Vagina (tissue), 2 donors: ENCODE measurements around the gene P2RY6. TPM values are rescaled to one million over a fixed set of nuclear protein-coding genes. Genes with fewer than 3 reads are reported as not detected.
"Not testable (repeated sequence)": the region's sequence is repeated elsewhere in the genome, so short reads cannot be mapped to it uniquely, and the experiment has no call there.

ENCODE experiments used
- DNase-seq, 2 donors: peaks; one replicate each; pipeline ENCODE4 v3.0.0-alpha.2; 2017; ENCODE audit errors: extremely low spot score in 2 of 2
- H3K27ac ChIP-seq: fragments of 200-600 bp; sonication (generic); one replicate; pipeline ENCODE4 v1.5.1; 2019
- H3K27me3 ChIP-seq: fragments of 200-600 bp; sonication (generic); one replicate; pipeline ENCODE4 v1.5.1; 2019
- H3K36me3 ChIP-seq, 2 donors: fragments of 200-600 bp; sonication (generic); one replicate each; pipeline ENCODE4 v1.5.1; 2017 to 2019
- H3K4me1 ChIP-seq: fragments of 200-600 bp; sonication (generic); one replicate; pipeline ENCODE4 v1.5.1; 2019
- H3K4me3 ChIP-seq, 2 donors: fragments of 200-600 bp; sonication (generic); 1 replicate in 1 of 2; 2 replicates in 1 of 2; pipeline ENCODE4 v1.5.1; 2016 to 2019
- H3K9me3 ChIP-seq: fragments of 200-600 bp; sonication (generic); one replicate; pipeline ENCODE4 v1.5.1; 2019
- CTCF ChIP-seq, 3 experiments: fragments of 450-650 bp in 2 of 3; fragments of 200-600 bp in 1 of 3; sonication (generic) in 1 of 3; IDR thresholded peaks; one replicate each; pipeline ENCODE4 v1.5.1; 2017 to 2019; ENCODE audit warnings: antibody characterized with exemption in 3 of 3, mild to moderate bottlenecking in 2 of 3, moderate library complexity in 2 of 3
- POLR2A ChIP-seq, 2 donors: fragments of 450-650 bp; IDR thresholded peaks; one replicate each; pipeline ENCODE4 v1.6.1; 2017; ENCODE audit warnings: antibody characterized with exemption in 2 of 2, mild to moderate bottlenecking in 2 of 2, moderate library complexity in 2 of 2
- POLR2AphosphoS5 ChIP-seq, 2 donors: sonication (generic); formaldehyde crosslinking; IDR thresholded peaks; one replicate each; pipeline ENCODE4 v1.9.0; 2017; ENCODE audit warnings: antibody characterized with exemption in 2 of 2, mild to moderate bottlenecking in 2 of 2, low read depth in 1 of 2; ENCODE audit not compliant: insufficient read depth in 1 of 2
- intact Hi-C: fragments of 100-400 bp; cut with DNase I; formaldehyde crosslinking; loops from one replicate; pipeline ENCODE4 v1.15.1; 2023
- total RNA-seq: library from RNA; depleted of rRNA; stranded (reverse); fragments of >200 nt; gene quantifications from one replicate; pipeline ENCODE4 v1.2.3, GENCODE V29; 2016

P2RY6 gene
- total RNA-seq, 1 donor from 2014 or later: 2.0 TPM

DNA sequence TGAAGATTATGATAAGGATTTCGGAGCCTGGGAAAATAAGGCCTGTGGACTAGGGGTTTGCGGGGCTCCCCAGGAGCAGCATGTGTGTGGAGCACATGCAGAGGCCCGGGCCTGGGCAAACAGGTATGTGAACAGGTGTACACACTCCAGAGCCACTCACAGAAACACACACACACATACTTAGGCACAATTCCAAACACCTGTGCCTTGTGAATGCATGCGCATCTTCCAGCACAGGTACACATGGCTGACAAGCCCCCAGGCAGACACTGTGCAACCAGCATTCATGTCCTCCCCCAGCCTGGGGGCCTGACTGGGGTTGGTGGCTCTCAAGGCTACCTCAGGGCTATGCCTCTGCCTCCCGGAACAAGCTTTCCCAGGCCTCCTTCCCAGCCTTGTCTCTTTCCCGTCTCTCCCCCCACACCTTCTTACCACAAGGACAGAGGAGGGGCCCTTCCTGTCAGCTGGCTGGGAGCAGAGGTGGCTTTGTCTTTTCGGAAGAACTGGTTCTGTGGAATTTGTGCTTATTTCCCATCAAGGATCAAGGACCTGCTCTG is 2.6 kb upstream of the P2RY6 start:
- Histone ChIP-seq H3K27me3 (no peaks in the 10 kb centered on the region), H3K36me3 (no peaks in the 10 kb centered on the region), H3K4me1 (peaks cover 2% of the 10 kb centered on the region), H3K4me3 (no peak overlapping the region), H3K9me3 (no peaks in the 10 kb centered on the region), H3K27ac (no peak overlapping the region)
- TF ChIP-seq CTCF (IDR thresholded peaks at IDR 0.05) (no peak), POLR2A (IDR thresholded peaks at IDR 0.05) (no peak), POLR2AphosphoS5 (IDR thresholded peaks at IDR 0.05; ENCODE audit: insufficient read depth in 1 of 2, low read depth in 1 of 2) (no peak)
- intact Hi-C loops: no loop called here
- DNase-seq: no peak

- intact Hi-C loops: no loop called here
- H3K4me1 ChIP-seq: no peaks in the 10 kb centered on the region
- TF ChIP-seq POLR2AphosphoS5 (IDR thresholded peaks at IDR 0.05; ENCODE audit: insufficient read depth in 1 of 2, low read depth in 1 of 2) (no peak), CTCF (IDR thresholded peaks at IDR 0.05) (no peak), POLR2A (IDR thresholded peaks at IDR 0.05) (no peak)
- H3K4me3 ChIP-seq: no peak overlapping the region
- H3K27ac ChIP-seq: no peak overlapping the region
- H3K36me3 ChIP-seq: no peaks in the 10 kb centered on the region
- H3K9me3 ChIP-seq: no peaks in the 10 kb centered on the region
- H3K27me3 ChIP-seq: no peaks in the 10 kb centered on the region
- DNase-seq: no peak
These were observed 1.9 kb upstream of the P2RY6 start for GRCh38 chr11:73270016-73270854.

DNA sequence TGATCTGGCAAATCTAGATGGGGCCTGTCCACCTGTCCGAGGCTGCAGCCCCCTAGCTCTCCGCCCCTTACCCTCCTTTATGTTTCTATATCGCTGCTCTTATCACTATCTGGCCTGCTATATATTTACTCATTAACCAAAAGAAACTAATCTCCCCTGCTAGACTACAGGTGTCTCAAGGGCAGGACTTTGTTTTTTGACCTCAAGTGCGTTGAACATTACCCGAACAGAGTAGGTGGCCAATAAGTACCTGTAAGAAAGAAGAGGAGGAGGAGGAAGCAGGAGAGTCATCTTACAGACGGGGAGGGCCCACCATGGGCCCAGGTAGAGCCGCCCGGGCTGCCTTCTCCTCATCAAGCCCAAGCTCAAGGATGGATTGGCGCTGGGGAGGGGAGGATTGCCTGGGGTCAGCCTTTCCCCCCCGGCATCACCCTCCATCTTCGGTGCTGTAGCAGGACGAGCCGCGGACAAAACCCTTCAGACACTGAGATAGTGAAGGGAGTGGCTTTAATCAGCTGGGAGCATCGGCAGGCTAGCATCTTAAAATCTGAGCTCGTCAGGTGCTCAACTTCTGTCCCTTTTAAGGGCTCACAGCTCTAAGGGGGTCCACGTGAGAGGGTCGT is 1.2 kb upstream of the P2RY6 start:
- Histone ChIP-seq H3K36me3 (no peaks in the 10 kb centered on the region), H3K4me3 (no peak overlapping the region), H3K4me1 (no peaks in the 10 kb centered on the region), H3K9me3 (no peaks in the 10 kb centered on the region), H3K27ac (no peak overlapping the region), H3K27me3 (no peaks in the 10 kb centered on the region)
- TF ChIP-seq POLR2A (IDR thresholded peaks at IDR 0.05) (no peak), POLR2AphosphoS5 (IDR thresholded peaks at IDR 0.05; ENCODE audit: insufficient read depth in 1 of 2, low read depth in 1 of 2) (no peak), CTCF (IDR thresholded peaks at IDR 0.05) (no peak)
- intact Hi-C loops: no loop called here
- no peak for DNase-seq

DNA sequence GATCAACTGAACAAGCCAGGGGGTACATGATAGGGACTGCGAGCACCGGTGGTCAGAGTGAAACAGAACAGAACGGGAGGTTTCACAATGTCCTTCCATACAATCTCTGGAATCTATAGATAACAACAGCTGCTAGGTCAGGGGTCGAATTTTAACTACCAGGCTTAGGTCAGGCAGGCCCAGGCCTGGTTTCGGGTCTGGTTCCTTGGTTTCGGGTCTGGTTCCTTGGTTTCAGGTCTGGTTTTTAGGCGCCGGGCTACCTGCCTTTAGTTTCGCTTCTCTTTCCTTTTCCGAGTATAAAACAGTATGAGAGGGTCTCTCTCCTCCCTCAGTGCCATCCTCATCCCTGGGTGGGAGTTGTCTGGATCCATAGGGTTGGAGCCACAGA is 666 bp upstream of the P2RY6 start:
- H3K27ac ChIP-seq, H3K36me3 ChIP-seq, H3K4me3 ChIP-seq, intact Hi-C loops, H3K9me3 ChIP-seq, DNase-seq, H3K27me3 ChIP-seq, H3K4me1 ChIP-seq: not testable (repeated sequence)

- H3K4me1 ChIP-seq: no peaks in the 10 kb centered on the region
- DNase-seq: no peak
- no peak overlapping the region for H3K27ac ChIP-seq
- H3K36me3 ChIP-seq: no peaks in the 10 kb centered on the region
- no peaks in the 10 kb centered on the region for H3K9me3 ChIP-seq
- no peaks in the 10 kb centered on the region for H3K27me3 ChIP-seq
- peak overlapping the region in 1 of 2 donors; percentile 7 for H3K4me3 ChIP-seq
- TF ChIP-seq CTCF (IDR thresholded peaks at IDR 0.05) (no peak), POLR2AphosphoS5 (IDR thresholded peaks at IDR 0.05; ENCODE audit: insufficient read depth in 1 of 2, low read depth in 1 of 2) (no peak), POLR2A (IDR thresholded peaks at IDR 0.05) (no peak)
- intact Hi-C loops: no loop called here
These were observed 521 bp downstream of the P2RY6 start for GRCh38 chr11:73272680-73273038.
